Stimulated activated CD4-positive, alpha-beta T cell treated with anti-CD3 and anti-CD28 coated beads, TNF-alpha, amount 100 ng/mL, for 4 hours (primary cell): ENCODE results near the gene SLIRP.
"Not testable (repeated sequence)": the region's sequence is repeated elsewhere in the genome, so short reads cannot be mapped to it uniquely, and the experiment has no call there.

Experiments used
- DNase-seq, 3 experiments: peaks; one replicate each; pipeline ENCODE4 v3.0.0-alpha.2; 2020; ENCODE audit warnings: low read depth in 3 of 3

SLIRP gene

DNA sequence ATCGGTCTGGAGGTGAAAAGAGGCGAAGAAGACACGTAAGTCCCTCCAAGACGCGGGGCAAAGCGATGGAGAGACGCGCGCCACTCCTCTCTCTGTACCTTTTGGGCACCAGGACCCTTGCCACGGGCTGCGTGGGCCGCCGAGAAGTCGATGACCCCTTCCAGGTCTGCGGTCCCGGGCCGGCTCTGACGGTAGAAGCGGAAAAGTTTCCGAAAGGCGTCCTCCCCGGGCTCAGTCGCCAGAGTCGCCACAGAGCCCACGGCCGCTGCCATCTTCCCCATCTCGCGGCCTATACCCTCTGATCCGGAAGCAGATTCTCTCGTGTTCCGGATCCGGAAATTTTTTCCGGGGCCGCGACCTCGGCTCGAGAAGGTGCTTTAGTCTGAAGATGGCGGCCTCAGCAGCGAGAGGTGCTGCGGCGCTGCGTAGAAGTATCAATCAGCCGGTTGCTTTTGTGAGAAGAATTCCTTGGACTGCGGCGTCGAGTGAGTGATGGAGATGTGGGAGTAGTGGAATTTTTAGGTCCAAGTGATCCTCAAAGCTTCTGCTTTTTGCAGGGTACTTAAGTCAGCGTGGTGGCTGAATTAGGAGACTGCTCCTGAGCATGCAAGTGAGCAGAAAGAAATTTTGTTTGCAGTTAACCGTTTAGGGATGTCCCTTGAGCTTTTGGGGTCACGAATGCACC is at the start of gene SLIRP, which contains the start of gene ALKBH1:
Gene SLIRP, plus strand, starts transcription at position 380 of the 685 bp plus-strand sequence. Its CDS starts 9 bp downstream, at position 389.
Gene ALKBH1, minus strand, starts transcription at position 300 of the 685 bp plus-strand sequence. Its CDS starts 19 bp downstream, at position 281.
- peak; percentile 64 to 73 (median 71) for DNase-seq

DNA sequence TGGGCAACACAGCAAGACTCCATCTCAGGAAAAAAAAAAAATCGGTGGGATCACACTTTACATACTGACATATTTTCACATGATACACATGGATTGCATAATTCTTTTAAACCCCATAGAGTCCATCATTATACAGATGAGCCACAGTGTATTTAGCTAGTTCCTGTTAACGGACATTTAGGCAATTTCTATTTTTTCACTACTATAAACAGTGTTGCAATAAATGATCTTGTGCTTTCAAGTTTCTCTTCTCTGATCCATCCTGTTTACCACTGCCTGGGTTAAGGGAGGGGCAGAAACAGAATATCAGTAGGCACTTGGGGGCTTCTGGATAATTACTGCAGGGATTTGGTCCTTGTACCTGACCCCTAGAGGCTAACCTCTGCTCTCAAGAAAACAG is 48.1 kb upstream of the SLIRP start:
- DNase-seq: no peak

DNA sequence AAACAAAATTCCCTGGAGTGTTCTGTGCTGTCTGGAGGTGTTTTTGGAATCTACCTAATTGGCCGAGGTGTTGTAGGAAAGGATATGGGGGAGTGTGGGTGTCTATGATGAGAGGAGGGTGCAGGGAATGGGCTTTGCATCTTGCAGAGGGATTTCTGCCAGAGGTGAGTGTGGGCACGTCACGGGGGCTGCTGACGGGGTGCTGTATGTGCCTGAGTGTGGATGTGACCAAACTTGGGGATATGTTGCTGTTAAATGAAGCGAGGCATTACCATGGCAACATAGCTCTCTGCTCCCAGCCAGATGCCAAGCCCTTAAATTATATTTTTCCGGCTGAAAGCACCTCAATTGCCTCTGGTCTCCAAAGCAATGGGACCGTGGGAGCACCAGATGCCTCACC is 47.1 kb upstream of the SLIRP start:
- no peak for DNase-seq

DNA sequence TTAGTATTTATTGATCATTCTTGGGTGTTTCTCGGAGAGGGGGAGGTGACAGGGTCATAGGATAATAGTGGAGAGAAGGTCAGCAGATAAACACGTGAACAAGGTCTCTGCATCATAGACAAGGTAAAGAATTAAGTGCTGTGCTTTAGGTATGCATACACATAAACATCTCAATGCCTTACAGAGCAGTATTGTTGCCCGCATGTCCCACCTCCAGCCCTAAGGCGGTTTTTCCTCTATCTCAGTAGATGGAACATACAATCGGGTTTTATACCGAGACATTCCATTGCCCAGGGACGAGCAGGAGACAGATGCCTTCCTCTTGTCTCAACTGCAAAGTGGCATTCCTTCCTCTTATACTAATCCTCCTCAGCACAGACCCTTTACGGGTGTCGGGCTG is 46.3 kb upstream of the SLIRP start:
- not testable (repeated sequence) for DNase-seq

DNA sequence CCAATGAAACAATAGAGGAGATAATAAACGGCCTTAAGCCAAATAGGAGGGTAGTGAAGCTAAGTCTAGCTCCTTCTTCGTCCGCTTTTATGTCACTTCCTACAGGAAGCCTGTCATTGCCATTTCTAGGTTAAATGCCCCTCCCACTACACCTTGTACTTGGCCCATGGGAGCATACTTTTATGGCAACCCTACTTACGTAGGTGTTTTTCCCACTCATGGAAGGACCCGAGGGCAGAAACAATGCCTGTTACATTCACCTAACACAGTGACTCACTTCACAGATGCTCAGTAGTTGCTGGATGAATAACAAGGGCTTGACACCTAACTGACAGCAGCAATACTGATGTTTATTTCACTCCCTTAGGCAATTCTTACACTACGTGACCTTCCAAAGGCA is 44.6 kb upstream of the SLIRP start:
- DNase-seq: no peak

DNA sequence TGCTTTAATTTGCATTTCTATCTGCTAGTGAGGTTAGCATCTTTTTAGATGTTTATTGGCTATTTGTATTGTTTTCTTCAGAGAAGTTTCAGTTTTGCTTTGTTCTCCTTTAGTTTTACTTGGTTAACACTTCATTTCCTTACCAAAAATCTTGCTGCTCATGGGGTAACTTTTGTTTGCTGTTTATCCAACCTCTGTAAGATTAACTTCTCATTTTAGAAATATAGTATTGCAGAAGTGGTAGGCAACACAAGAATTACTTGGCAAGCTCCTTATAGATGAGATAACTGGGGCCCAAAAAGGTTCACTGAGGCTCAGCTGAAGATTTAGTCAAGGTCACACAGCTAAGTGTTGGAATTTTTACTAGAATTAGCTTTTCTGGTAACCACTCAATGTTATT is 40.6 kb upstream of the SLIRP start:
- DNase-seq: no peak

DNA sequence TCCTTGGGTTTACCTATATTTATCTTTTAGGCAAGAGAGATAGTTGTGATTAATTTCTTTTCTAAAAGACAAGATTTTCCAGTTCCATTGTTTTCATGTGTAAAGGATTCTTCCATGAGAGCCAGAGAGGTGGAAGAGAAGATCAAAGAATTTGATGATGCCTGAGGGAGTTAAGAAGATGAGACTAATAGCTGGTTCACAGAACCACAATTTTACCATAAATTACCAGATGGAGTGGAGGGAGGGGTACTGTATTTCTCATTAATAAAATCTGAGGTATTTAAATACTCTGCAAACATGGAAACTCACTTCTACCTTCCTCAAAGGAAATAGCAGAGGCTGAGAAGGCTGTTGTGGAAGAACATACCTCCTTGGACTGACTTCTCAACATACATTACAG is 34.7 kb upstream of the SLIRP start:
- DNase-seq: no peak

DNA sequence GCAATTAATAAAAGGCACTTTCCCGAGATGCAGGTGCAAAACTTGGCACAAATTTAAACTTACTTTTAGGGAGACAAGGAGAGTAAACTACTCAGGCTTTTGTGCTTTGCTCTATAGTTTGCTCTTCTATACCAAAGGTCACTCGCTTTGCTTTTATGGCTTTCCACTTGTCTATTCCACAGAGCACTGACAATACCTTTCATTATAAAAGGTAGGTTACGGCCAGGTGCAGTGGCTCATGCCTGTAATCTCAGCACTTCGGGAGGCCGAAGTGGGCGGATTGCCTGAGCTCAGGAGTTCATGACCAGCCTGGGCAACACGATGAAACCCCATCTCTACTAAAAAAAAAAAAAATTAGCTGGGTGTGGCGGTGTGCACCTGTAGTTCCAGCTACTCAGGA is 33.0 kb upstream of the SLIRP start:
- no peak for DNase-seq

DNA sequence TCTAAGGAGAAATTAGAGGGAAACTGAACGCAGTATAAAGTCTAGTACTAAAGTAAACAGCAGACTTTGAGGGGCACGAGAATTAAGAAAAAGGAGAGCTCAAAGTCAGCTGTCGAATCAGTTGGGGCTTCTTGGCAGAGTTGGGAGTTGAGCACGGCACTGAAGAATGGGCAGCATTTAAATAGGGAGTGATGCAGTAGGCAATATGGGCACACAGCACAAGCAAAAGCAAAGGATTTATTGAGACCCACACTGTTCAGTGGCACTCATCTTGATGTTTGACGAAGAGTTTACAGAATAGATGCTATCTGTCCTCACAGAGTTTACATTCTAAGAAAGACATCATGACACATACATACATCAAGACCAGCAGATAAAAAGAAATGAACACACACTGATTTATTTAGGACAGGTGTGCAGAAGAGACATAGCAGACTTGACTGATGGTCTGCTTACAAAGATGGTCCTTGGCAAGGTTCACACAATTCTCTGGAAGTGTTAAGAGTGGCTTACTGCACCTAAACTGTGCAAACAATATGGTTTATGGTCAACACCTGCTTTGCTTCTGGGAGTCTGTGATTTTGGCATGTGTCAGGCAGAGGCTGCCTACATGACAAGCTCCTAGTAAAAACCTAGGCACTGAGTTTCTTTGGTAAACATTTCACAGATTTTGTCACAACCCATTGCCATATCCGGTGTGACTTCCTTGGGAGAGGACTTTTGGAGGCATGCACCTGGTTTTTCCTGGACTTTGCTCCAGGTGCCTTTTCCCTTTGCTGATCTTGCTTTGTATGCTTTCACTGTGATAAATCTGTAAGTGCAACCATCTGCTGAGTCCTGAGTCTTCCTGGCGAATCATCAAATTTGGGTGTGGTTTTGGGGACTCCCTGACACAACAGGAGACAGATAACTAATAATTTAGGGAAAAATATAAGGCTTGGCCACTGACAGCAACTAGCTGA is 26.4 kb upstream of the SLIRP start:
- no peak for DNase-seq

DNA sequence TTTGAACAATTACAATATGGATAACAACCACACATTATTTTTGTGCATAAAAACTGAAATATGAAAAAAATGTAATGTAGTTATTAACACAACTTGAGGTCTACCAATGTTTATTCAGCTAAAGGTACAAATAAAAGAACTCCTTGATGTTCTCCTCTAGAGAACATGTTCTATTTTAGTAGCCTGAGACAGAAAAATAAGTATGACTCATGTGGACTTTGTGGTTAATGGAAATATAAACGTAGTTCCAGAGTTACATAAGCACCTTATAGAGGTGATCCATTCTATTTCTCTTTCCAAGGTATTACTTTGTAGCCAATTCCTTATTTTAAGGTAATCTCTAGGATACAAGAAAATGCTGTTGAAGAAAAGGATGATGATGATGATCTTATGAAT is 25.7 kb upstream of the SLIRP start:
- no peak for DNase-seq

DNA sequence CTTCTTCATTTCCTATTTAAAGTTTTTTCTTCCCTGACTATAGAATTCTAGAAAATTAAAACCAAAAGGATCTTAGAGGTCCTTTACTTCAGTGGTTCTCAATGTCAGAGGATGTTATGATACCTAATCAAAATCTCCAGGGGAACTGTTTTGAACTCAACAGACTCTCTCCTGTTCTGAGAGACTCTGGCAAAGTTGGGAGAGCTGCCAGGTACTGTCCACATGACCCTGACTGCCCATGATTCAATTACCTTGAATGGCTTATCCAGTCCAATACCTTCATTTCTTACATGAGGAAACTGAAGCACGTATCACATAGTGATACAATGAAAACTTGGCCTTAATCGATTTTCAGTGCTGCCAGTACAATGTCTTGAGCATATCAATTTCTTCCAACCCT is 16.6 kb upstream of the SLIRP start:
- DNase-seq: no peak

DNA sequence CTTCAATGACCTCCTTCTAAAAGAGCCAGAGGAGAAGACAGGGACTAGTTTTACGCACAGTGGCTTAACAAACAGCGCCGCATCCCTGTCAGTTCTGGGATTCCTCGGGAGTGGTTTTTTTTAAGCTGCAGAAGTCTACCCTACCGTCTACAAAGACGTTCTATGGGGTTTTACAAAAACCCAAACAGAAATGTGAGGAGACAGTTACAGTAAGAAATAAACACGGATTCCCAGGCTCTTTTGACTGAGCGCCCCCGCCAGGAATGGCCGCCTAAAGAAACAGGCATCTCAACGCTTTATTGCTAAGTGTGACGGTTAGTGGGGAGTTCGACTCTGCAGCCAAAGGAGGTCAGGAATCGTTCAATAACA is 564 bp upstream of the SLIRP start:
- peak in 2 of 3 experiments; percentile 1 to 16 for DNase-seq

DNA sequence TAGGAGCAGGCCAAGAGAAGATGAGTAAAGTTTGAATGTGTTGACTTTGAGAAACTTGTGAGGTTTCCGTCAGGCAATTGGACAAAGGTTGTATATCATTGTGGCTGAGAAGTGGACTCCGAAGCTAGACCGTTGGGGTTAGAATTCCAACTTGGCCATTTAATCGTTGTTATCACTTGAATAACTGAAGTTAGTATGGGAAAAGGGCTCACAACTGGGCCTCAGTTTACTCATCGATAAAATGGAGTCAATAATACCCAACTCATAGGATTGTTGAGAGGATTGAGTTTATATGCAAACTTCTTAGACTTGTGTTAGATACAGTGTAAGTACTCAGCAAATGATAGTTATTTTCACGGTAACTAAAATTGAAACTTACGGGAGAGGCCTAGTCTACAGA is 846 bp downstream of the SLIRP start:
- no peak for DNase-seq

DNA sequence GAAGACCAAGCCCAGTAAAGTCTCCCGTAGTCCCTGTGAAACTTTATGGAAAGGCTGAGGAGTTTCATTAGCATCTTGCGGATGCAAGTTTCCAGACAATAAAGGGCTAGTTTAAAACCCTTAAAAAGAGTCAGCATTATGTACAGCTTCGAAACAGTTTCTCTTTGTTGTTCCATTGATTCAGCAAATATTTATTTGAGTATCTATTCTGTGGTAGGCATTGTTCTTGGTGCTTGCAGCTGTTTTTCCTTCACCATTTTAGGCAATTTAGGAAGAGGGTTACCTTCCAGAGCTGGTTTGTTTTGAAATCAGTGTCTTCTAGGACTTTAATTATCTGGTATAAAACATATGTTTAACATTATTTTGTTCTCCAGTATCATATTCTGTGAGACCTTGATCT is 1.5 kb downstream of the SLIRP start:
- DNase-seq: no peak

DNA sequence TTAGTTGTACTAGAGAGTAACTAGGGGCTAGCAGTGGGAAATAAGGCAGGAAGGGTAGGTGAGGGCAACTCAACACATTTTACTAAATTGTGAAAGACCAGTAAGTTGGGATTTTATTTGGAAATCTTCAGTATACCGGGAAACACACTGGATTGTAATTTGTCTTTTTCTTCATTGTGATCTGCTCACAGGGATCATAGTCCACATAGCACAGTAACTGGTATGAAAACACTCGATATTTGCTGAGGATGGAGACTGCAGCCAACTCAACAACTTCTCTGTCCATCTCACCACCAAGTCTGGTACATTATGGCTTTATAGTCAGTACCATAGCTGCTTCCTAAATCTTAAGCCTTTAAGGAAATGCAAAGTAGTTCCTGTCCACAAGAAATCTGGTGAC is 2.5 kb downstream of the SLIRP start:
- no peak for DNase-seq

DNA sequence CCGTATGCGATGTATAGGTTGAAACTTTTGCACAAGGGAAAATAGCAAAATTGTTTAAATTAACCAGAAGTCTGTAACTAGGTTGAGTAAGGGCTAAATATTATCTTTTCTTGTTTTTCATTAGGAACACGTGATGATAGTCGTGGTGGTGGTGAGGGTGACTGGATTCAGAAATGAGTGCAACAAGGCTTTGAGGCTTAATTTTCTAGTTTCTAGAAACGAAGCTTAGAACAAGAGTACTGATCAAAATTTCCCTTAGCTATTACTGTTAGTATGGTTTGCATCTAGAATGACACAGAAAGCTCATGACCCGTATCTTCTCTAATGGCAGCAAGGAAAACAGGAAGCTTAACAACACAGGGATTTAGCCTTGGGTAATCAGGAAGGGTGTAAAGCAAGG is 7.0 kb downstream of the SLIRP start:
- DNase-seq: no peak

DNA sequence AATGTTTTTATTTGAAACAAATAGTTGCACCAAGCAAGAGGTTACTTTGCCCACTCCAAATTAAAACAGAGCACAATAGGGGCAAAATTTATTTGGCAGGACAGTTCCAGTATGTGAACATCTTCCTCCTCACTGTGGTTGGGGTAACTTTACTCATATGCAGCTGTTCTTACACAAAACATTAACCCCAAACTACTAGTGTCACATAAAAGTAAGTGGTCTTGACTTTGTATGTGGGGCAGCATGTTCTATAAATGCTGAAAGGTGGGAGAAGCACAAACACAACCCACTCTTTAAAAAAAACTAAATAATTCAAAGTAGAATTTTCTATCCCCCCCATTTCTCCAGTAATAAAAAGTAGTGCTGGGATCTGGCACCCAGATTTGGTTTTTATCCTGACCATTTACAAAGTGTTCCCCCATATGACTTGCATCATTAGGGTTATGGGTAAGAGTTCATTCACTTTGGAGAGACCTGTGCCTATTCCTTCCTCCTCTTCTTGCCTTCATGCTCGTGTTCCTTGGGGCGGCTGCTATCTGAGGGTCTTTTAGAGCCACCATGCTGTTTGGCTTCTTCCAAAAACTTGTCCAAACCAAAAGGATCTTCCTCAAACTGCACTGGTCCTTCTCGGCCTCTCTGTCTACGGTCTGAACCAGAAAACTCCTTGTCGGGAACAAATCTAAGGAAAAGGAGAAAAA is 9.9 kb downstream of the SLIRP start:
- DNase-seq: no peak

DNA sequence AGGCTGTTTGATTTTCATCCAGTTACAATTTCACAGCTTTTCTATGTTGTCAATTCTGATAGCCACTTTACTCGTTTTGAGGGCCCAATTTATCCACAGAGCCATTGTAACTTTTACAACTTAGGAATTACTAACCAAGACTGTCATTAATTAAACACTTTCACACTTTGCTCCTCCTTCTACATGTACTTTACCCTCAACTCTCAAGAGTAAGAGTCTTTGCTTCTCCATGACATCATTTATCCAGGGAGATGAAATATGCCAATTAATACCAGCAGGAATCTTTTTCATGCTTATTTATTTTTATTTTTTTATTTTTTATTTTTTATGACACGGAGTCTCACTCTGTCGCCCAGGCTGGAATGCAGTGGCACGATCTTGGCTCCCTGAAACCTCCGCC is 13.5 kb downstream of the SLIRP start:
- DNase-seq: no peak

DNA sequence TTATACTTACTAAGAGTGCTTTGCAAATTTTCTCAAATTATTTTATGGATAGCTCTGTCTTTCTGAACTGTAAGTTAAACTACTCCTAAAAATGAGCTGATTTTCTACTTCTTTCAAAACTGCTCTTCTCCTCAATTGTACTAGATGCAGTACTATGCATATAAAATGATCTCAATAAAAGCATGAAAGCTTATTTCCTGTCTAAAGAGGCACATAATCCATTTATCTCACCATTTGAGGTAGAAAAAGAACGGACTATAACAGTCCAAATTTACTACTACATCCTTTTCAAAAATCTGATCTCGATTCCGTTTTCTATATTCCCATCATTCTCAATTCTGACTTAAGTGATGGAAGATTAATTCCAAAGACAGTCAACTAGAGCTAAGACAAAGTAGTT is 14.4 kb downstream of the SLIRP start:
- no peak for DNase-seq

DNA sequence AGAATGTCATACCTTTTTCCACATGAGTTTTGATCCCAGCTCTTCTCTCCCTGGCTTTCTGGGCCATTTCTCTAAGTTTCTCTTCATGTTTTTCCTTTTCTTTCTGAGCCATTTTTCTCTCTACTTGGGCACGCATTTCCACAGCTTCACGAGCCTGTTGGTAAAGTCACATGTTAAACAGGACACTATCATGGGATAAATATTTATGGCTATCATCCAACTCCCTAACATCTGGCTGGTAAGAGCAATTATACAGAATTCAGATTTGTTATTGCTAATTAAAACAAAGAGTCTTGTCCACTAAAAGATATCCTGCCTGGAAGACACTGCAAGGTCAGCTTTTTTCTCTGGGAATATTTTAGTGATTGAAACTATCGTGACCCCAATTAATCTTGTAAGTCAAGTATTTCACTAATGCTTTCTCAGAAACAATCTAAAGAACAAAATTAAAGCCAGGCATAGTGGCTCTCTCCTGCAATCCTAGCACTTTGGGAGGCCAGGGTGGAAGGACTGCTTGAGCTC is 23.1 kb downstream of the SLIRP start:
- DNase-seq: no peak

DNA sequence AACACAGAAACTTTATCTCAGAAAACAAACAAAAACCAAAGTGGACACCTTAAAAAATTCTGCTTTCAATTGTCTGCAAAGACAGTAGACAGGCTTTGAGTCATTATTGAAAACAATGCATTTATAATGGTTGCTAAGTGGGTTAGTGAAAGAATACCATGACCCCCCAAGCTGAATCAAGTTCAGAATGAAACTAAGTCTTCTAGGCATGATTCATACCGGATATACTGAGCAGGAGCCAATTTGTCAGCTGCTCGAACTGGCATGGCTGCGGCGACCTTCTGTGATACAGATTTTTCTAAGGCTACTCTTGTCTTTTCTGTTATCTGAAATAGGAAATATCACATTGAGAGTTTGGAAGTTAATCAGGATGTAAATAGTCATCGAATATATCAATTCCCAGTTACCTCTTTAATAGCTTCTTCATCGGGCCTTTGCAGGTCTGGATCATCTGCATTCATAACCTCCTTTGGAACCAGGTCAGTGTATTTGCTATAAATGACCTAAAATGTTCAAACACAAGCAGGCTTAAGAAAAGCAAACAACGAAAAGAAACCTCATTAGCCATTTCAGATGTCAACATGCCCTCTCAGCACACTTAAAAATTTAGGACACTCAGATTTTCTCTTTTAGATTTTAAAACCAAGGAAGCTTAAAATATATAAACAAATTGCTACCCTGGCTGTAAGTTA is 30.8 kb downstream of the SLIRP start:
- no peak for DNase-seq

DNA sequence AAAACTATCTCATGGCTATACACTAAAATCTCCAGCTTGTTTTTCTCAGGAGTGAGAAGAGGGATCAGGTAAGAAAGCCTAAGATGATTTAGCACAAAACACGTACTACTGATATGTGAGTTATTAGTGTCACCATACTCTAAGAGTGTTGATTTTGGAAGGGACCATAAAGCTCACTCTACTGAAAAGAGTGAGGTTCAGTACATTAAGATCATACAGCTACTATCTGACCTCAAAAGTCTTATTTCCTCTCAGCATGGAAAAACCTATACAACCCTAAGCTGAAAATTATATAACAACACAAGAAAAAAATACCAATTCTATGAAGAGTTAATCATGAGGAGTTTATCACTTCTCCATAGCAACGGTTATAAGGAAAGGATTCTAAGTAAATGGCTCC is 33.5 kb downstream of the SLIRP start:
- DNase-seq: no peak
